B cell (primary cell): ENCODE results near the gene CABLES1. TPM values are rescaled to one million over a fixed set of nuclear protein-coding genes. Genes with fewer than 3 reads are reported as not detected.

Source experiments
- ATAC-seq: fragments of 200-7000 bp; cut with Tn5 transposase; one replicate; pipeline ENCODE4 v1.10.0; 2021; ENCODE audit warnings: low read depth, mild to moderate bottlenecking, moderate number of reproducible peaks, moderate library complexity
- CTCF ChIA-PET: fragments of 350-600 bp; sonication (Branson Sonifier 250); formaldehyde crosslinking; loops from one replicate; lab custom pipeline; 2021; ENCODE audit warnings: antibody characterized with exemption, inconsistent platforms; lab: Charles Lee
- POLR2A ChIA-PET: fragments of 350-600 bp; sonication (Branson Sonifier 250); formaldehyde crosslinking; loops from one replicate; lab custom pipeline; 2021; ENCODE audit warnings: antibody characterized with exemption; lab: Charles Lee
- DNase-seq: peaks from one replicate; pipeline ENCODE4 v3.0.0; 2013
- H2AFZ ChIP-seq: 2 replicates; pipeline ENCODE4 v1.6.1; 2012; ENCODE audit warnings: mild to moderate bottlenecking, low read depth, low read length; ENCODE audit not compliant: insufficient read depth, poor library complexity, severe bottlenecking
- H3K27ac ChIP-seq, 2 donors: 1 replicate in 1 of 2; 2 replicates in 1 of 2; pipeline ENCODE4 v1.5.1; 2012 to 2013; ENCODE audit warnings: low read length in 2 of 2, mild to moderate bottlenecking in 2 of 2, moderate library complexity in 1 of 2
- H3K27me3 ChIP-seq, 4 experiments: fragments of 200-600 bp in 1 of 4; sonication (generic) in 1 of 4; replicated peaks in 1 of 4; 1 replicate in 2 of 4; 2 replicates in 2 of 4; pipeline versions ENCODE4 v1.6.1 to v1.7.0; 2013 to 2016; ENCODE audit warnings: low read length in 3 of 4, mild to moderate bottlenecking in 2 of 4, mixed read lengths in 1 of 4, moderate library complexity in 1 of 4; ENCODE audit not compliant: insufficient read depth in 4 of 4, control insufficient read depth in 3 of 4; ENCODE audit errors: control extremely low read depth in 1 of 4
- H3K36me3 ChIP-seq, 2 experiments: replicated peaks in 1 of 2; 1 replicate in 1 of 2; 2 replicates in 1 of 2; pipeline versions ENCODE4 v1.6.1 to v1.7.1; 2013; ENCODE audit warnings: low read length in 1 of 2; ENCODE audit not compliant: insufficient read depth in 2 of 2, control insufficient read depth in 1 of 2; ENCODE audit errors: control extremely low read depth in 1 of 2, extremely low read depth in 1 of 2
- H3K4me1 ChIP-seq, 2 donors: fragments of 200-600 bp in 1 of 2; sonication (generic) in 1 of 2; 1 replicate in 1 of 2; 2 replicates in 1 of 2; pipeline versions ENCODE4 v1.5.1 to v1.6.1; 2013 to 2017; ENCODE audit warnings: low read length in 2 of 2; ENCODE audit not compliant: control insufficient read depth in 2 of 2, insufficient read depth in 2 of 2
- H3K4me2 ChIP-seq: replicated peaks from 2 replicates; pipeline ENCODE3; 2012; ENCODE audit warnings: mild to moderate bottlenecking, low read depth, low read length; ENCODE audit not compliant: poor library complexity, severe bottlenecking
- H3K4me3 ChIP-seq, 5 experiments: fragments of 200-600 bp in 1 of 5; sonication (generic) in 1 of 5; 1 replicate in 3 of 5; 2 replicates in 2 of 5; pipeline versions ENCODE4 v1.5.1 to v1.7.0; 2011 to 2016; ENCODE audit warnings: low read length in 4 of 5, mild to moderate bottlenecking in 4 of 5, low read depth in 2 of 5, control low read depth in 1 of 5, moderate library complexity in 1 of 5; ENCODE audit not compliant: insufficient read depth in 1 of 5; ENCODE audit errors: control extremely low read depth in 1 of 5, extremely low read depth in 1 of 5
- H3K79me2 ChIP-seq: fragments of 200-600 bp; sonication (generic); one replicate; pipeline ENCODE4 v1.6.0; 2016; ENCODE audit warnings: low read length; ENCODE audit not compliant: control insufficient read depth, insufficient read depth
- H3K9ac ChIP-seq: fragments of 200-600 bp; sonication (generic); 2 replicates; pipeline ENCODE4 v1.6.1; 2017; ENCODE audit warnings: mild to moderate bottlenecking, low read length, moderate library complexity
- H3K9me3 ChIP-seq, 3 donors: one replicate each; pipeline versions ENCODE4 v1.6.1 to v1.7.1; 2013; ENCODE audit warnings: low read length in 2 of 3; ENCODE audit not compliant: control insufficient read depth in 2 of 3, insufficient read depth in 1 of 3; ENCODE audit errors: control extremely low read depth in 1 of 3
- H4K20me1 ChIP-seq: 2 replicates; pipeline ENCODE4 v1.6.0; 2012; ENCODE audit warnings: mild to moderate bottlenecking, low read length; ENCODE audit not compliant: insufficient read depth, control insufficient read depth, poor library complexity, severe bottlenecking
- H3K27ac Mint-ChIP-seq: one replicate; pipeline ENCODE4 v1.8.0; 2021; ENCODE audit warnings: mixed read lengths
- H3K27me3 Mint-ChIP-seq: one replicate; pipeline ENCODE4 v1.8.0; 2021; ENCODE audit warnings: mixed read lengths
- H3K4me1 Mint-ChIP-seq: one replicate; pipeline ENCODE4 v1.8.0; 2021; ENCODE audit warnings: mixed read lengths
- H3K4me3 Mint-ChIP-seq: one replicate; pipeline ENCODE4 v1.8.0; 2021; ENCODE audit warnings: mixed read lengths
- H3K9me3 Mint-ChIP-seq: one replicate; pipeline ENCODE4 v1.8.0; 2022; ENCODE audit warnings: mixed read lengths; ENCODE audit not compliant: insufficient read depth
- EZH2 ChIP-seq: IDR thresholded peaks from 2 replicates; pipeline ENCODE4 v1.6.1; 2012; ENCODE audit warnings: borderline replicate concordance, low read depth, mild to moderate bottlenecking, moderate library complexity, low read length; ENCODE audit not compliant: insufficient read depth, poor library complexity, severe bottlenecking
- WGBS: methylation state at CpG from one replicate; pipeline ENCODE4 v1.1.5; 2013; ENCODE audit warnings: missing lambda C conversion rate; ENCODE audit not compliant: insufficient coverage; 5-methylcytosine and 5-hydroxymethylcytosine counted together
- intact Hi-C: fragments of 100-400 bp; cut with micrococcal nuclease; formaldehyde crosslinking; loops from one replicate; pipeline ENCODE4 v1.10.0; 2022
- polyA plus RNA-seq: library from polyadenylated mRNA; depleted of rRNA; stranded (reverse); fragments of >200 nt; gene quantifications from 2 replicates; pipeline ENCODE4 v1.2.3, GENCODE V29; 2012
- total RNA-seq, 2 donors: library from RNA; stranded (reverse); fragments of 120-200 nt in 1 of 2; gene quantifications; 1 replicate in 1 of 2; 2 replicates in 1 of 2; pipeline versions ENCODE4 v1.2.3 to v1.2.4, GENCODE V29; 2013 to 2022
- TF ChIP-seq, protein P1 (sequence below): fragments of 200-600 bp; IDR thresholded peaks from one replicate; pipeline ENCODE4 v1.8.0; 2022; ENCODE audit warnings: antibody characterized with exemption, mild to moderate bottlenecking

Gene CABLES1
- total and polyA plus RNA-seq, 2 donors (not counting 1 experiment from before 2014, with no cell fraction given): 0.30 to 56.3 TPM

- Histone ChIP-seq H4K20me1 (no peaks in the 10 kb centered on the region), H3K27ac (no peak overlapping the region), H3K9me3 (peaks cover 0 to 31% (median 5%) of the 10 kb centered on the region in 3 donors), H3K9ac (no peak overlapping the region), H3K36me3 (no peaks in the 10 kb centered on the region), H3K4me1 (no peaks in the 10 kb centered on the region), H3K27me3 (peaks cover 0 to 5% (median 0%) of the 10 kb centered on the region in 4 experiments), H3K79me2 (no peaks in the 10 kb centered on the region), H3K4me2 (peak overlapping the region; percentile 8), H3K4me3 (no peak overlapping the region), H2AFZ (peak overlapping the region; percentile 51)
- Mint-ChIP-seq H3K4me3 (no peak overlapping the region), H3K4me1 (peaks cover 8% of the 10 kb centered on the region), H3K27me3 (peaks cover 26% of the 10 kb centered on the region), H3K9me3 (peaks cover 11% of the 10 kb centered on the region), H3K27ac (no peak overlapping the region)
- WGBS: 74% methylated on average over 11 of the region's 15 CpGs
- intact Hi-C loops: no loop called here
- TF ChIP-seq, protein P1, sequence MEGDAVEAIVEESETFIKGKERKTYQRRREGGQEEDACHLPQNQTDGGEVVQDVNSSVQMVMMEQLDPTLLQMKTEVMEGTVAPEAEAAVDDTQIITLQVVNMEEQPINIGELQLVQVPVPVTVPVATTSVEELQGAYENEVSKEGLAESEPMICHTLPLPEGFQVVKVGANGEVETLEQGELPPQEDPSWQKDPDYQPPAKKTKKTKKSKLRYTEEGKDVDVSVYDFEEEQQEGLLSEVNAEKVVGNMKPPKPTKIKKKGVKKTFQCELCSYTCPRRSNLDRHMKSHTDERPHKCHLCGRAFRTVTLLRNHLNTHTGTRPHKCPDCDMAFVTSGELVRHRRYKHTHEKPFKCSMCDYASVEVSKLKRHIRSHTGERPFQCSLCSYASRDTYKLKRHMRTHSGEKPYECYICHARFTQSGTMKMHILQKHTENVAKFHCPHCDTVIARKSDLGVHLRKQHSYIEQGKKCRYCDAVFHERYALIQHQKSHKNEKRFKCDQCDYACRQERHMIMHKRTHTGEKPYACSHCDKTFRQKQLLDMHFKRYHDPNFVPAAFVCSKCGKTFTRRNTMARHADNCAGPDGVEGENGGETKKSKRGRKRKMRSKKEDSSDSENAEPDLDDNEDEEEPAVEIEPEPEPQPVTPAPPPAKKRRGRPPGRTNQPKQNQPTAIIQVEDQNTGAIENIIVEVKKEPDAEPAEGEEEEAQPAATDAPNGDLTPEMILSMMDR: no peak
- TF ChIP-seq EZH2: no peak
- POLR2A ChIA-PET: interaction anchor here (0.6 kb wide), 1 partner anchor 284 kb away, joined by 3 read pairs; no protein-coding TSS in a partner anchor
- no peak for ATAC-seq
- no peak for DNase-seq
- CTCF ChIA-PET: no interaction called here
These were observed 68.7 kb downstream of the CABLES1 start for GRCh38 chr18:23203891-23204432.

GRCh38 chr18:23204589-23205235, 69.4 kb downstream of the CABLES1 start:
- H4K20me1 ChIP-seq: no peaks in the 10 kb centered on the region
- Mint-ChIP-seq H3K27me3 (peaks cover 30% of the 10 kb centered on the region), H3K27ac (no peak overlapping the region), H3K4me3 (no peak overlapping the region), H3K9me3 (peaks cover 12% of the 10 kb centered on the region), H3K4me1 (peaks cover 8% of the 10 kb centered on the region)
- H3K4me2 ChIP-seq: no peak overlapping the region
- no peaks in the 10 kb centered on the region for H3K36me3 ChIP-seq
- H3K4me1 ChIP-seq: no peaks in the 10 kb centered on the region
- peaks cover 0 to 31% (median 5%) of the 10 kb centered on the region in 3 donors for H3K9me3 ChIP-seq
- intact Hi-C loops: no loop called here
- H3K4me3 ChIP-seq: no peak overlapping the region
- ATAC-seq: no peak
- H3K27ac ChIP-seq: no peak overlapping the region
- TF ChIP-seq EZH2: no peak
- TF ChIP-seq, protein P1: no peak
- H3K9ac ChIP-seq: no peak overlapping the region
- peaks cover 0 to 5% (median 0%) of the 10 kb centered on the region in 4 experiments for H3K27me3 ChIP-seq
- ChIA-PET POLR2A (interaction anchor here (0.6 to 0.7 kb wide), 3 partner anchors 8 to 31 kb away, joined by 3 to 4 read pairs (median 4); no protein-coding TSS in a partner anchor), CTCF (interaction anchor here (0.7 kb wide), 1 partner anchor 90 kb away, joined by 3 read pairs; no protein-coding TSS in a partner anchor)
- 83% methylated on average over 7 of the region's 10 CpGs for WGBS
- no peak overlapping the region for H2AFZ ChIP-seq
- DNase-seq: no peak
- H3K79me2 ChIP-seq: no peaks in the 10 kb centered on the region
